Measurements from ENCODE around the gene CHAF1A.

DNA sequence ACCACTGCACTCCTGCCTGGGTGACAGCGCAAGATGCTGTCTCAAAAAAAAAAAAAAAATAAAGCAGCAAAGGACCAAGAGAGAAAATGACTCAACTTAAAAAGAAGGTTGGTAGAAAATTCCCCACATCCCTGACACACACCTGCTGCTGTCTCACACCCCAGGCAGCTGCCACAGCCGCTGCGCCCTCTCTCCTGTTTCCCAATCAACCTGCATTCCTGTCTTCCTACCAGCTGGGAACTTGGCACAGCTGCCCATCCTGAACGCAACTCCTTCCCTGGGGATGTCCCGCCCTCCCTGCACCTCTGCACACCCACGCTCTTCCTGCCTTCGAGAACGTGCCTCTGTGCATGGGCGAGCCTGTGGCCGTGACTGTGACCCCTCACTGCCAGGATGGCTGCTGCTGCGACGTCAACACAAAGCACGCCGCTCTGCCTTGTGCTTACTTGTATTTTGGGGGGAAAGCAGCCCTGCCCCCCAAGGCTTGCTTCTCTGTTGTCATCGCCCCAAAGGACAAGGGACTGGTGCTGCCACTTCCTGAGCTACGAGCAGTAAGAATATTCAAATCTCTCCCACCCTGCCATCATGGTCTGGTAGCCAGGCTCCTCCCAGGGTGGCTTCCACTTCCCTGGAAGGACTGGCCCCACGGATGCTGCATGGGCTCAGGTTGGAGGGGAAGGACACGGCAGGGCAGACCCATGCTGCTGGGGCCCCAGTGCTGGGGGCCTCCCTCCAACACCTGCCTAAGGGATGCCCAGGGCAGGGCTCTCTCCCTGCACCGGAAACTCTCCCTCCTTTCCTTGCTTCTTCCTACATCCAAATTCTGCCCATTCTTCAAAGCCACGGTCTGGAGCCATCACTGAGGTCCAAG is 22.8 kb upstream of the CHAF1A start:
- TF ChIP-seq, protein P1, sequence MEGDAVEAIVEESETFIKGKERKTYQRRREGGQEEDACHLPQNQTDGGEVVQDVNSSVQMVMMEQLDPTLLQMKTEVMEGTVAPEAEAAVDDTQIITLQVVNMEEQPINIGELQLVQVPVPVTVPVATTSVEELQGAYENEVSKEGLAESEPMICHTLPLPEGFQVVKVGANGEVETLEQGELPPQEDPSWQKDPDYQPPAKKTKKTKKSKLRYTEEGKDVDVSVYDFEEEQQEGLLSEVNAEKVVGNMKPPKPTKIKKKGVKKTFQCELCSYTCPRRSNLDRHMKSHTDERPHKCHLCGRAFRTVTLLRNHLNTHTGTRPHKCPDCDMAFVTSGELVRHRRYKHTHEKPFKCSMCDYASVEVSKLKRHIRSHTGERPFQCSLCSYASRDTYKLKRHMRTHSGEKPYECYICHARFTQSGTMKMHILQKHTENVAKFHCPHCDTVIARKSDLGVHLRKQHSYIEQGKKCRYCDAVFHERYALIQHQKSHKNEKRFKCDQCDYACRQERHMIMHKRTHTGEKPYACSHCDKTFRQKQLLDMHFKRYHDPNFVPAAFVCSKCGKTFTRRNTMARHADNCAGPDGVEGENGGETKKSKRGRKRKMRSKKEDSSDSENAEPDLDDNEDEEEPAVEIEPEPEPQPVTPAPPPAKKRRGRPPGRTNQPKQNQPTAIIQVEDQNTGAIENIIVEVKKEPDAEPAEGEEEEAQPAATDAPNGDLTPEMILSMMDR (IDR thresholded peaks at IDR 0.05): no peak
- TF ChIP-seq EP300 (IDR thresholded peaks at IDR 0.05): peak in 1 of 2 donors; percentile 64

Measured in tibial nerve (tissue), 4 donors.